Sigmoid colon (tissue), 4 donors: Measurements from ENCODE around the gene MSH6.

ENCODE experiments used
- CTCF ChIP-seq, 4 experiments: fragments of 450-650 bp in 3 of 4; fragments of 200-600 bp in 1 of 4; IDR thresholded peaks; one replicate each; pipeline ENCODE4 v1.5.1; 2016 to 2019; ENCODE audit warnings: antibody characterized with exemption in 4 of 4, mild to moderate bottlenecking in 3 of 4, moderate library complexity in 2 of 4
- EP300 ChIP-seq, 4 donors: sonication (generic); formaldehyde crosslinking; IDR thresholded peaks; one replicate each; pipeline ENCODE4 v1.6.1; 2017; ENCODE audit warnings: antibody characterized with exemption in 4 of 4
- POLR2A ChIP-seq, 2 donors: fragments of 450-650 bp; IDR thresholded peaks; one replicate each; pipeline ENCODE4 v1.6.1; 2016; ENCODE audit warnings: antibody characterized with exemption in 2 of 2, mild to moderate bottlenecking in 2 of 2, moderate library complexity in 2 of 2

GRCh38 chr2:47850198-47850597 lies 67.3 kb downstream of the MSH6 start:
- TF ChIP-seq POLR2A (IDR thresholded peaks at IDR 0.05) (no peak), CTCF (IDR thresholded peaks at IDR 0.05) (no peak), EP300 (IDR thresholded peaks at IDR 0.05) (no peak)
